Measurements from ENCODE around the gene MMD2.

MMD2 gene

DNA sequence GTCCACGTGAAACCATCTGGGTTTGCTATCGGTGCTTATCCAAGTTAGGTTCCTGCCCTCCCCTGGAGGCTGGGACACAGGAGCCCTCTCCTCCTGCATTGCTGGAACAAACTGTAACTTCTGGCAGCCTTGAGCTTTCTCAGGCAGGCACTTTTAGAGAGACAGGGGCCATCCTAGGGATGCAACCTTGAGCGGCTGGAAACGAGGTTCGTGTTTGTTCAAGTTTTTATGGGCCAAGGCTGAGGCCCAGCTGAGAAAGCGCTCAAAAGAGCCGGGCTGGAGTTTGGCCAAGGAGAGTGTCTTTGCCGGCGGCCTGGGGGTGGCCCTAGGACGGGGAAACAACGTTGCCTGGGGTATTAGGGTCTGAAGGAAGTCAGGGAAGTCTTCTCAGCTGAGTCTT is 5.5 kb upstream of the MMD2 start:
- no peak overlapping the region for H3K27ac ChIP-seq
- TF ChIP-seq ZFX (IDR thresholded peaks at IDR 0.05) (no peak), CTCF (conservative IDR thresholded peaks at IDR 0.05) (no peak)

DNA sequence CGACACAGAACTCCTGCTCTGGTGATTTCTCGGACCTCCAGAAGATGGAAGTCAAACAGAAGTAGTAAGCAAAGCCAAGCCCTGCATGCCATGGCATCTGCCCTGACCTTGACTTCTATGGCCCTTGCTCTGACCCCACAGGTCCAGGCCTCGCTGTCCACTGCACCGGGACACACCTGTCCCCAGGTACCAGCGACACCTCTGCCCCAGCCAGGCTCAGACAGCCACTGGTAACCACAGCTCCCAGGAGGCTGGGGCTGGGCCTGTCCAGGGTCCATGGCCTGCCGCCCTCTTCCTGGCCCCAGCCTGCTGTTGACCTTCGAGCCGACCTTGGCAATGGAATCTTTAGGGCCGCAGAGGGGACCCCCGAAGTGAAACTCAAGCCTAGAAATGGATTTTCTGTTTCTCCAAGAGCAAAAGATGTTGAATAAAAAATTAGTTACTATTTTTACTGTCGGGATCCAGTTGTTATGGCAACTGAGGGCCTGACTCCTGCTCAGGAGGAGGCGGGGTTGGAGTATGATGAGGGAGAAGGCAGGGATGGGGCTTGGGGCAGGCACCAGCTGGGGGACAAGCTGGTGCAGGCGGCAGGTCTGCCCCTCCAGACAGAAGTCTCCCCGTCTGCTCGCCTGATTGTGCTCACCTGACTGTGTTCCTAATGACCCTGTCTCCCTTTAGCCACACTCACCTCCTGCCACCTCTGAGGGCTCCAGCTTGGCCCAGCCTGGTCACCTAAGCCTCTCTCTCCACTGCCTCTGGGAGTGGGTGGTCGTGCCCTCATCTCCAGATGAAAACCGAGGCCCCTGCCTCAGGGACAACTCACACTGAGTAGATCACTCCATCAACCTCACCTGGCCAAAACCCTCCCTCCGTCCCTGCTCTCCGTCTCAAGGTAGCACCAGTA is 4.1 kb upstream of the MMD2 start:
- H3K27ac ChIP-seq = no peak overlapping the region
- TF ChIP-seq CTCF (conservative IDR thresholded peaks at IDR 0.05) (no peak), ZFX (IDR thresholded peaks at IDR 0.05) (no peak)

- TF ChIP-seq CTCF (conservative IDR thresholded peaks at IDR 0.05) (no peak), ZFX (IDR thresholded peaks at IDR 0.05) (no peak)
- no peak overlapping the region for H3K27ac ChIP-seq
Measured at GRCh38 chr7:4960363-4960762, 1.4 kb upstream of the MMD2 start.

- H3K27ac ChIP-seq = no peak overlapping the region
- TF ChIP-seq ZFX (IDR thresholded peaks at IDR 0.05) (no peak), CTCF (conservative IDR thresholded peaks at IDR 0.05) (no peak)
Measured at GRCh38 chr7:4959893-4960292, 906 bp upstream of the MMD2 start.

DNA sequence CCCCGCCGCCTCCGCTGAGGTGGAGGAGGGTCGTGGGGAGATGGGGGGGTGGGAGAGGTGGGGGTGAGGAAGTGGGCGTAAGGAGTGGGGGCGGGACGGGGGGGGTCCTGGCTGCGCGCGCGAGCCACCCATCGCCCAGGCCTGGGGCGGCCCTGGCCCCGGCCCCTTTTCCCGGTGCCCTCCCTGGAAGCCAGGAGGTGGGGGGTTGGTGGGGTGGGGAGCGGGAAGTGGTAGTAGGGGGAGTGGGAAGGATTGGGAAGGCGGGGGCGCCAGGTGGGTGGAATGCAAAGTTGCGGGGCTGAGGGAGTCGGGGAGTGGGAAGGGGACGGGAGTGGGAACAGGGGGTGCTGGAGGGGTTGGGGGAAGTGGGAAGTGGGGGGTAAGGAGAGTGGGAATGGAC is 319 bp upstream of the MMD2 start:
- H3K27ac ChIP-seq = no peak overlapping the region
- TF ChIP-seq ZFX (IDR thresholded peaks at IDR 0.05) = no peak
- TF ChIP-seq CTCF (conservative IDR thresholded peaks at IDR 0.05) = no peak

- H3K27ac ChIP-seq = no peak overlapping the region
- no peak for TF ChIP-seq CTCF (conservative IDR thresholded peaks at IDR 0.05)
- TF ChIP-seq ZFX (IDR thresholded peaks at IDR 0.05) = no peak
Measured at GRCh38 chr7:4957847-4958476, 1.0 kb downstream of the MMD2 start.

GRCh38 chr7:4951903-4952636 is 6.9 kb downstream of the MMD2 start:
- no peak overlapping the region for H3K27ac ChIP-seq
- TF ChIP-seq CTCF (conservative IDR thresholded peaks at IDR 0.05) (no peak), ZFX (IDR thresholded peaks at IDR 0.05) (no peak)
